D721Med (cell line): Measurements from ENCODE around the gene UHRF2.

ENCODE experiments used
- DNase-seq: peaks from one replicate; pipeline ENCODE4 v3.0.0; 2011; ENCODE audit warnings: low spot score; ENCODE audit not compliant: insufficient read length
- FAIRE-seq: peaks from 2 replicates; lab custom pipeline; 2011; peaks lifted over from hg19 to GRCh38; lab: Jason Lieb, UNC
- CTCF ChIP-seq: IDR thresholded peaks from 2 replicates; pipeline ENCODE4 v1.5.1; 2012; ENCODE audit warnings: mild to moderate bottlenecking, control low read depth; ENCODE audit not compliant: insufficient read depth; ENCODE audit errors: missing control alignments

UHRF2 gene

GRCh38 chr9:6467006-6467625, 54.1 kb downstream of the UHRF2 start:
- FAIRE-seq, result peak; percentile 11
- no peak for TF ChIP-seq CTCF
- no peak for DNase-seq

- TF ChIP-seq CTCF, result no peak
- no peak for DNase-seq
- FAIRE-seq, result no peak
Observed at GRCh38 chr9:6471231-6471850, 58.3 kb downstream of the UHRF2 start.

- FAIRE-seq (peak; percentile 69), DNase-seq (no peak)
- TF ChIP-seq CTCF, result no peak
Observed at GRCh38 chr9:6473151-6473550, 60.2 kb downstream of the UHRF2 start.

GRCh38 chr9:6479959-6480358, 67.0 kb downstream of the UHRF2 start:
- TF ChIP-seq CTCF, result no peak
- FAIRE-seq (peak; percentile 46), DNase-seq (no peak)

GRCh38 chr9:6484210-6484609, 71.2 kb downstream of the UHRF2 start:
- DNase-seq, result no peak
- no peak for TF ChIP-seq CTCF
- peak; percentile 46 for FAIRE-seq

- no peak for FAIRE-seq
- DNase-seq, result no peak
- TF ChIP-seq CTCF, result no peak
Observed at GRCh38 chr9:6488395-6488794, 75.4 kb downstream of the UHRF2 start.

GRCh38 chr9:6489099-6489498, 76.1 kb downstream of the UHRF2 start:
- TF ChIP-seq CTCF, result no peak
- FAIRE-seq, result no peak
- no peak for DNase-seq
